ENCODE results near the gene TK1. TPM values are rescaled to one million over a fixed set of nuclear protein-coding genes. Genes with fewer than 3 reads are reported as not detected.

Gene TK1
- total and polyA plus RNA-seq, 9 donors = 0.35 to 4.9 (median 1.4) TPM

GRCh38 chr17:78184351-78184750, 2.5 kb downstream of the TK1 start:
- Histone ChIP-seq H3K27me3 (no peaks in the 10 kb centered on the region), H3K36me3 (no peaks in the 10 kb centered on the region), H3K9me3 (no peaks in the 10 kb centered on the region), H3K4me3 (no peak overlapping the region), H3K4me1 (ENCODE audit: insufficient read depth) (peaks cover 17% of the 10 kb centered on the region), H3K27ac (no peak overlapping the region)
- intact Hi-C loops (cut with DNase I) = loop anchor here in 1 of 4 donors (1.0 kb wide), 1 partner anchor 32 kb away; no protein-coding TSS in a partner anchor
- WGBS, 3 donors = 26 to 69% (median 45%) methylated on average over 10 of the region's 10 CpGs
- no peak for TF ChIP-seq POLR2A (IDR thresholded peaks at IDR 0.05)
- TF ChIP-seq EP300 (IDR thresholded peaks at IDR 0.05) = no peak
- no peak for TF ChIP-seq CTCF (IDR thresholded peaks at IDR 0.05)
- peak in 4 of 5 donors; percentile 55 to 78 (median 60) for DNase-seq

- Histone ChIP-seq H3K27me3 (no peaks in the 10 kb centered on the region), H3K4me3 (no peak overlapping the region), H3K36me3 (no peaks in the 10 kb centered on the region), H3K27ac (no peak overlapping the region), H3K9me3 (no peaks in the 10 kb centered on the region), H3K4me1 (ENCODE audit: insufficient read depth) (peaks cover 19% of the 10 kb centered on the region)
- intact Hi-C loops (cut with DNase I) = loop anchor here in 1 of 4 donors (1.0 kb wide), 1 partner anchor 32 kb away; no protein-coding TSS in a partner anchor
- WGBS, 3 donors = 73 to 85% (median 81%) methylated on average over 12 of the region's 12 CpGs
- TF ChIP-seq POLR2A (IDR thresholded peaks at IDR 0.05) (no peak), CTCF (IDR thresholded peaks at IDR 0.05) (no peak), EP300 (IDR thresholded peaks at IDR 0.05) (no peak)
- no peak for DNase-seq
These were observed 2.9 kb downstream of the TK1 start for GRCh38 chr17:78183916-78184315.

- intact Hi-C loops (cut with DNase I) = no loop called here
- Histone ChIP-seq H3K27me3 (no peaks in the 10 kb centered on the region), H3K9me3 (no peaks in the 10 kb centered on the region), H3K36me3 (no peaks in the 10 kb centered on the region), H3K27ac (no peak overlapping the region), H3K4me3 (no peak overlapping the region), H3K4me1 (ENCODE audit: insufficient read depth) (peaks cover 19% of the 10 kb centered on the region)
- WGBS, 3 donors = 94 to 96% (median 95%) methylated on average over 13 of the region's 13 CpGs
- no peak for TF ChIP-seq EP300 (IDR thresholded peaks at IDR 0.05)
- TF ChIP-seq POLR2A (IDR thresholded peaks at IDR 0.05) = no peak
- TF ChIP-seq CTCF (IDR thresholded peaks at IDR 0.05) = no peak
- DNase-seq = no peak
These were observed 4.3 kb downstream of the TK1 start for GRCh38 chr17:78182504-78182903.

- Histone ChIP-seq H3K4me1 (ENCODE audit: insufficient read depth) (peaks cover 16% of the 10 kb centered on the region), H3K27ac (peak overlapping the region; percentile 71 to 84), H3K4me3 (no peak overlapping the region), H3K27me3 (no peaks in the 10 kb centered on the region), H3K9me3 (no peaks in the 10 kb centered on the region), H3K36me3 (no peaks in the 10 kb centered on the region)
- no peak for DNase-seq
- no peak for TF ChIP-seq POLR2A (IDR thresholded peaks at IDR 0.05)
- TF ChIP-seq CTCF (IDR thresholded peaks at IDR 0.05) = no peak
- TF ChIP-seq EP300 (IDR thresholded peaks at IDR 0.05) = no peak
- intact Hi-C loops (cut with DNase I) = loop anchor here in 1 of 4 donors (1.0 kb wide), 1 partner anchor 31 kb away; no protein-coding TSS in a partner anchor
- 52 to 60% (median 56%) methylated on average over 2 of the region's 2 CpGs for WGBS, 3 donors
These were observed 6.3 kb downstream of the TK1 start for GRCh38 chr17:78180508-78180907.

All from ovary (tissue), 9 donors.